HG02870 (cell line): ENCODE data around the gene CNGB1.
"Not testable (repeated sequence)": the region's sequence is repeated elsewhere in the genome, so short reads cannot be mapped to it uniquely, and the experiment has no call there.

ENCODE experiments used
- ATAC-seq: cut with Tn5 transposase; IDR thresholded peaks from one replicate; pipeline ENCODE4 v1.9.1; 2021; ENCODE audit warnings: mild to moderate bottlenecking, moderate library complexity; ENCODE audit not compliant: unreplicated experiment

The CNGB1 gene

GRCh38 chr16:57997528-57998265 is 26.8 kb upstream of the CNGB1 start:
- no peak for ATAC-seq

DNA sequence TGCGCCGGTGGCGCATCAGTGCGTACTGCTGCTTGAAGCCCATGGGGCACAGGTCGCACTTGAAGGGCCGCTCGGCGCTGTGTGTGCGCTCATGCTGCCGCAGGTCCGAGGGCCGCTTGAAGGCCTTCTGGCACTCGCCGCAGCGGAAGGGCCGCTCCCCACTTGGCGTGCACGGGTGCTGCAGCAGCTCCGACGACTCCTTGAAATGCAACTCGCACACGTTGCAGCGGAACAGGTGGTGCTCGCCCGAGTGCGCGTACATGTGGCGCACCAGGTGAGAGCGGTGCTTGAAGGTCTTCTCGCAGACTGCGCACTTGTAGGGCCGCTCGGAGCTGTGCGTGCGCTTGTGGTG is 26.2 kb upstream of the CNGB1 start:
- no peak for ATAC-seq

- ATAC-seq = no peak
Observed at GRCh38 chr16:57996406-57997175, 25.7 kb upstream of the CNGB1 start.

GRCh38 chr16:57995721-57996405 is 24.9 kb upstream of the CNGB1 start:
- ATAC-seq = no peak

DNA sequence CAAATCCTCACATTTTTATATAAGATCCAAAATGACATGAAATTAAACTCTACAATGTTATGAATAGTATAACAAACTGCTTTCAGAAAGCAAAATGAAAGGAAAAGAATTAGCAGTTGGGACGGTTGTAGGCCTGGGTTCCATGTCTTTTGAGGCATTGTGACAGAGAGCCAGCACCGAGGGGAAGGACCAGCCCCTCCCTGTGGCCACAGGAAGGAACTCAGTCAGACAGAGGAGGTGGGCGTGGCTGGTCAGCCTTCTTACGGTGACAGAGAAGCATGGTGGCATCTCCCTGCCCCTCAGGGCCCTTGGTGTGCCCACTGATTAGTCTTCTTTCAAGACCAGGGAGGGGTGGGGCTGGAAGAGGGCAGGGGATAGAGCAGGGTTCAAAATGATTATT is 23.9 kb upstream of the CNGB1 start:
- ATAC-seq = no peak

DNA sequence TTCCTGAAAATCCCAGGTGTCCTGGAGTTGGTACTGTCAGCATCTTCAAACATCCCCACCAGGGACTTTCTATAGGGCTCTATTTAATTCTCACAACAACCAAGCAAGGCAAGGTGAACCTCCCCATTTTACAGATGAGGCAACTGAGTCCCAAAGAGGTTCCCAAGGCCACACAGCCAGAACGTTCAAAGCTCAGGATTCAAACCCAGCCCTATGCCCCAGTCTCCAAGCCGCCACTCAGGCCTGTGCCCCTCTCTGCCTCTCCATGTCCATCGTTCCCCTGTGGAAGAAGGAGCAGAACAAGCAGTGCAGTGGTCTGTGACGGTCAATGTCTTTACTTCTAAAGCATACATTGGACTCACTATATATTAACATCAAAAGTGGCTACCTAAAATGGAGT is 23.4 kb upstream of the CNGB1 start:
- ATAC-seq = no peak

GRCh38 chr16:57993897-57994296 is 23.0 kb upstream of the CNGB1 start:
- no peak for ATAC-seq

GRCh38 chr16:57993438-57993837 is 22.5 kb upstream of the CNGB1 start:
- ATAC-seq = no peak

DNA sequence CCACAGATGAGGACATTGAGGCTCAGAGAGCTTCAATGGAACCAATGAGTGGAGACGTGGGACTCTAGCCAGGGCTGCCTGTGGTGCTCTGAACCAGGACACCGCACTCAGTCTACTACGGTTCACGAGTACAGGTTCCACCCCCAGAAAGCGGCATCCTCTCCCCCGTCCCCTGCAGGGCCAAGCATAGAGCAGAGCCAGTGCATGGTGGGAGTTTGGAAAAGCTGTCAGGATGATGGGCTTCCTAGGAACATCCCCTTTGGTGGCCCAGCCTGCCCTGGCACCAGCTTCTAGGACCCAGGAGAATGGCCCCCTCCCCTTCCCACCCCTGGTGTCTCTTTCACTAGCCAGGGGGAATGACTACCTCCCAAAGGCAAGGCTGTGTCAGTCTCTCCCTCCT is 21.2 kb upstream of the CNGB1 start:
- ATAC-seq = no peak

DNA sequence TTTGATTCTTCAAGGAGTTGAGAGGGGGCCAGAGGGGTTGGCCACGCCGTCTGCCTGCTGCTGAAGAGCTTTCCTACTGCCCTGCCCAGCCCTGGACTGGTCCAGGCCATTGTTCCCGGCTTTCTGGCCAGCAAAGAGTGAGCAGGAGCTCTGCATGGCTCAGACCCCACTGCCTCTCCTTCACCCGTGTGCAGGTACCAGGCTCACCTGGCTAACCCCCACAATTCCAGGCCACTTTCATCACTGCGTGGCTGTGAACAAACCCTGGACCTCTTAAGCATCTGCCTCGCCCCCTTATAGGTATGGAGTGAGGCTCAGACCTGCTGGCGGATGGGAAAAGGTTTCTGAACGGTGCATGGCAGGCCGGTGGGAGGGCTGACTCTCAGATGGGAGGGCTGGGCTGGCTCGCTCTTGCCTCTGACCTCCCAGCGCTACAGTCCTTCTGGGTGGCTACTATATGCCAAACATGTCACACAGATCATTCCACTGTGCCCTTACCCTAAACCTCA is 20.7 kb upstream of the CNGB1 start:
- ATAC-seq = no peak

DNA sequence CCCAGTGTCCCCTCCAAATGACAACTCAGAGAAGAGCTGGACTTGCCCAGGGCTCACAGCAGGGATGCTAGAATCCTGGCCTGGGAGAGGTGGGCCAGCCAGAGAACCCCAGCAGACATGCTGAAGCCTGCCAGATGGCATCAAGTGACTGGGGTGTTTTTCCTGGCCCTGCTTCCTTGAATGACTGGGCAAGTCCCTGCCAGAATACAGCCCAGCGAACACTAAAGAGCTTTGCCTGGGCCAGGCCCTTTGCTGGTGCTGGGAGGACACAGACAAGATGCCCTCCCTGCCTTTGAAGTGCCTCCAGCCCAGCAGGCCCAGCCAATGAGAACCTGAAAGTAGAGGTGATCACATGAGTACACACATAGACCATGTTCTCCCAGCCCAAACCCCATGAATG is 18.0 kb upstream of the CNGB1 start:
- ATAC-seq = no peak

GRCh38 chr16:57987441-57988177 is 16.7 kb upstream of the CNGB1 start:
- ATAC-seq = no peak

DNA sequence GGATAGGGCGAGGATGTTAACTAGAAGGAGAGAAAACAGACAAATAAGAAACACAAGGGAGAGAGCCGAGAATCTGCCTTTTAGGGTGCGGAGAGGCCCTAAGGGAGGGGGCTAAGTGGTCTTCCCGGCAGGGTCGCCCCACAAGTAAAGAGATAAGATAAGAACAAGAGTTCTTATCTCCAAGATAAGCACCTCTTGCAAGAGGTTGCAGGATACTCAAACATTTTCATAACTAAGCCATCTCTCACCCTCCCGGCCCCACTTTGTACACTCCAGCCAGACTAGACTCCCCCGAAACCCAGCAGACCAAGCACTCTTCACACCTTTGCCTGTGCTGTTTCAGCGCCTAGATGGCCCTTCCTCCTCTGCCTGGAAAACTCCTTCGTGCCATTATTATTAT is 15.3 kb upstream of the CNGB1 start:
- ATAC-seq = no peak

DNA sequence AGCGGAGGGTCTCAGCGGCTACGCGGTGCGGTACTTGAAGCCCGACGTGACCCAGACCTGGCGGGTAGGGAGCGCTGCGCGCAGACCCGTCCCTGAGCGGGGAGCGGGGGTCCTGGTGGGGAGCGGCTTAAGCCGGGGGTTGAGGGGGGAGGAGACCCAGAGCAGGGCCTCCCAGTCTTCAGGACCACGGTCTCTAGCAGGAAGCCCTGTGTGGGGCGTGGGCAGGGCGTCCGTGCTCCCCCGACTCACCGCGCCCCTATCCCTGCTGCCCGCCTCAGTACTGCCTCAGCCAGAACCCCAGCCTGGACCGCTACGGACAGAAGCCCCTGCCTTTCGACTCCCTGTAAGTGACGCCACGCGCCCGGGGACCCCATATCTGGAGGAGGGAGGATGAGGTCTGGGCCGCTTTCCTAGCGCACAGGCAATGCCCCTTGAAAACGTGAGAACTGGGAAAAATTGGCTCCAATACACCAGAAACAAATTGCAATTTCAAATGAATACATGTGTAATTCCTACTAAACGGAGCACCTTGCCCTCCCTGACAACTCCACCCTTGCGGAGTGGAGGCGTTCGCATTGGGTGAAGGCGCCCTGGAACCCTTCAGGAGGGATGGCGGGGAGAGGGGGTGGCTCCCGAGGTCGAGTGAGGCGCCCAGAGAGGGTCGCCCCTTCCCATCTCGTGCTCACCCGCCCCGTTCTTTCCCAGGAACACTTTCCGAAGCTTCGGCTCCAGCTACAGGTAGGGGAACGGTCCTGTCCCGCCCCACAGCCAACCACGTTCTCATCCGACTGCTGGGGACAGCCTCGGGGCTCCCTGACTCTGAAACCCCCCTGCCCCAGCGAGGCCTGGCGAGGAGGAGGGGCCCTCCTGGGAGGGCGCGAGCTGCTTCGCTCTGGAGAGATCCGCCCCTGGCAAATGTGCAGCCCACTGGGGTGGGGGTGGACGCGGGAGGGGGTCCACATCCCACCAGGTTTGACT is 14.6 kb upstream of the CNGB1 start:
- ATAC-seq = no peak

- ATAC-seq = peak; percentile 75
Observed at GRCh38 chr16:57984443-57985203, 13.7 kb upstream of the CNGB1 start.

GRCh38 chr16:57982385-57982784 is 11.5 kb upstream of the CNGB1 start:
- ATAC-seq = no peak

DNA sequence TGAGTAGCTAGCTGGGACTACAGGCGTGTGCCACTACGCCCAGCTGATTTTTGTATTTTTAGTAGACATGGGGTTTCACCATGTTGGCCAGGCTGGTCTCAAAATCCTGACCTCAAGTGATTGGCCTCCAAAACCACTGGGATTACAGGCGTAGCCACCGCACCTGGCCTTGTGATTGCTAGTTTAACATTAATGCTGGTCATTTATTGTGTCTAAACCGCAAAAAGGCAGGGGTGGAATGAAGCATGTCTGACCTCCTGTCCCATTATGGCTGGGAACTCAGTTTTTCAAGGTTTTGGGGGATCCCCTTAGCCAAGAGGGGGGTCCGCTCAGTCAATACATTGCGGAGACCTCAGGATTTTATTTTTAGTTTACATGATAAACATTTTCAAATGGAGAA is 10.7 kb upstream of the CNGB1 start:
- no peak for ATAC-seq

DNA sequence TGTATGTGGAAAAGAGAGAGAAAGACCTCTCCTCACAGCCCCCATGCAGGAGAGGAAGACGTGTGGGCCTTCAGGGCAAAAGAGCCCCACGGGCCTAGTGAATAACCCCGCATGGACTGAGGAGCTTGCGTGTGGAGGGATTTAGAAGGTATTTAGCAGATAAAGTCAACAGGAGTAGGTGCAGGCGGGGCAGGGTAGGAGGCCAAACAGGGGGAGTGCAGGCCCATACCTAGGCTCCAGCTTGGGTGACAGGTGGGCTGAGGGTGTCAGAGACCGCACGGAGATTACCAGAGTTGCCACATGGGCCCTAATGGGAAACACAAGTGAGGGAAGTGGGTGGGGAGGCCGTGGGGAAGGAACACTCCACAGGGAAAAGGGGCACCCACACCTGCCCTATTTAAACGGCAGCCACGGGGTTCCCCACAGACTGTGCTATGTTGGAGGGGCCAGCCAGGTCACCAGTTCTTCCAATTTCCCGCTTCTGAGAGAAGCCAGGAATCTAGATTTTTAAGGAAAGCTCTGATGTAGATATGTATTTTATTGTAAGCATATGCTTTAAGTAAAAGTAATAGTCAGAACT is 8.2 kb upstream of the CNGB1 start:
- ATAC-seq = no peak

- ATAC-seq = not testable (repeated sequence)
Observed at GRCh38 chr16:57978070-57978465, 7.1 kb upstream of the CNGB1 start.
